CD4-positive, alpha-beta memory T cell (primary cell): ENCODE data around the gene TMEM95. TPM values are rescaled to one million over a fixed set of nuclear protein-coding genes. Genes with fewer than 3 reads are reported as not detected.
"Not testable (repeated sequence)": the region's sequence is repeated elsewhere in the genome, so short reads cannot be mapped to it uniquely, and the experiment has no call there.

ENCODE experiments used
- CTCF ChIA-PET: fragments of 350-600 bp; sonication (Branson Sonifier 250); formaldehyde crosslinking; loops from one replicate; lab custom pipeline; 2021; ENCODE audit warnings: inconsistent platforms; ENCODE audit not compliant: partially characterized antibody; lab: Charles Lee
- POLR2A ChIA-PET: fragments of 350-600 bp; sonication (Branson Sonifier 250); formaldehyde crosslinking; loops from one replicate; lab custom pipeline; 2021; ENCODE audit not compliant: partially characterized antibody; lab: Charles Lee
- DNase-seq, 5 donors: peaks; one replicate each; pipeline versions ENCODE4 v3.0.0 to v3.0.0-alpha.2; 2020 to 2022; ENCODE audit warnings: mixed read lengths in 1 of 5
- H3K27ac ChIP-seq: one replicate; pipeline ENCODE4 v1.7.0; 2013; ENCODE audit warnings: low read depth, low read length
- H3K27me3 ChIP-seq: 2 replicates; pipeline ENCODE4 v1.7.0; 2013; ENCODE audit warnings: mild to moderate bottlenecking, low read length, moderate library complexity; ENCODE audit not compliant: insufficient read depth
- H3K36me3 ChIP-seq: 2 replicates; pipeline ENCODE4 v1.7.0; 2013; ENCODE audit warnings: mild to moderate bottlenecking, low read length, moderate library complexity; ENCODE audit not compliant: insufficient read depth
- H3K4me1 ChIP-seq: 2 replicates; pipeline ENCODE4 v1.7.0; 2013; ENCODE audit warnings: mild to moderate bottlenecking, low read length, moderate library complexity; ENCODE audit not compliant: insufficient read depth
- H3K4me3 ChIP-seq, 2 donors: one replicate each; pipeline ENCODE4 v1.7.0; 2013; ENCODE audit warnings: low read length in 2 of 2, mild to moderate bottlenecking in 1 of 2
- H3K9me3 ChIP-seq, 2 donors: one replicate each; pipeline ENCODE4 v1.7.0; 2013; ENCODE audit warnings: low read length in 2 of 2, control low read depth in 1 of 2; ENCODE audit not compliant: control insufficient read depth in 1 of 2
- H3K27ac Mint-ChIP-seq, 7 donors: one replicate each; pipeline ENCODE4 v1.8.0; 2020 to 2021; ENCODE audit warnings: mixed read lengths in 7 of 7, mild to moderate bottlenecking in 6 of 7, inconsistent platforms in 3 of 7, moderate library complexity in 3 of 7
- H3K27me3 Mint-ChIP-seq, 2 donors: one replicate each; pipeline ENCODE4 v1.8.0; 2020 to 2021; ENCODE audit warnings: mixed read lengths in 2 of 2
- H3K36me3 Mint-ChIP-seq, 2 donors: one replicate each; pipeline ENCODE4 v1.8.0; 2020 to 2021; ENCODE audit warnings: mixed read lengths in 2 of 2, inconsistent platforms in 1 of 2, mild to moderate bottlenecking in 1 of 2
- H3K4me1 Mint-ChIP-seq, 4 donors: one replicate each; pipeline ENCODE4 v1.8.0; 2020 to 2021; ENCODE audit warnings: mixed read lengths in 4 of 4, mild to moderate bottlenecking in 1 of 4
- H3K4me3 Mint-ChIP-seq, 8 donors: one replicate each; pipeline ENCODE4 v1.8.0; 2020 to 2021; ENCODE audit warnings: mixed read lengths in 8 of 8, mild to moderate bottlenecking in 7 of 8, moderate library complexity in 6 of 8, inconsistent platforms in 3 of 8
- H3K9me3 Mint-ChIP-seq, 8 donors: one replicate each; pipeline ENCODE4 v1.8.0; 2020 to 2021; ENCODE audit warnings: mixed read lengths in 8 of 8, mild to moderate bottlenecking in 5 of 8, inconsistent platforms in 3 of 8, moderate library complexity in 1 of 8
- intact Hi-C: fragments of 100-400 bp; cut with micrococcal nuclease; formaldehyde crosslinking; loops from one replicate; pipeline ENCODE4 v1.15.1; 2023
- polyA plus RNA-seq, 2 donors: library from polyadenylated mRNA; unstranded; fragments of 300-500 nt; fragmentation: Illumina TruSeq; gene quantifications; one replicate each; pipeline ENCODE4 v1.2.3, GENCODE V29; 2021
- total RNA-seq, 2 experiments: library from RNA; stranded (reverse); gene quantifications; one replicate each; pipeline ENCODE4 v1.2.3, GENCODE V29; 2021

The TMEM95 gene
- total and polyA plus RNA-seq, 4 experiments from 2014 or later = not detected

DNA sequence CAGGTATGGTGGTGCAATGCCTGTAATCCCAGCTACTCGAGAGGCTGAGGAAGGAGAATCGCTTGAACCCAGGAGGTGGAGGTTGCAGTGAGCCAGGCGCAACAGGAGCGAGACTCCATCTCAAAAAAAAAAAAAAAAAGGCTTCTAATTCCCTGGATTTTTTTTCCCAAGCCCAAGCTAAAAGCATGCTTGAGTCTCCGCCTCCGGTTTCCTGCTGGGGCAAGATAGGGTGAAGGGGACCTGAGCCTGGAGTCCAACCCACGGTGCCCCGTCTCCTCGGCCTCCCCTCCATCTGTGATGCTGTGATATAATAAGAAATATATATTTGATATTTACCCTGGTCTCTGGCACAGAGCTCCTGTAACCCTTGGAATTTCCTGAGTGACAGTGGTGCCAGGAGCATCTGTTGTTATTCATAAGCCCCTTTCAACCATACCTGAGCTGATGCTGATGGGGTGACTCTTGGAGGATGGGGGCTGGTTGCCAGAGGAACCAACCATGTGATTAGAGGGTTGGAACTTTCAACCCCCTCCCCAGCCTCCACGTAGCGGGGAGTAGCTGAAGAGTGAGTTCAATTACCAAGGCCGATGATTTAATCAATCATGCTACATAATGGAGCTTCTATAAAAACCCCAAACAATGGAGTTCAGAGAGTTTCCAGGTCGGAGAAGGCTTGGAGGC is 13.1 kb downstream of the TMEM95 start:
- H3K4me3 Mint-ChIP-seq = no peak overlapping the region

GRCh38 chr17:7368599-7368994 is 13.6 kb downstream of the TMEM95 start:
- H3K9me3 ChIP-seq, H3K4me1 ChIP-seq, H3K36me3 Mint-ChIP-seq, H3K27ac Mint-ChIP-seq, intact Hi-C loops, H3K4me3 Mint-ChIP-seq, H3K27ac ChIP-seq, H3K4me3 ChIP-seq, H3K36me3 ChIP-seq, H3K9me3 Mint-ChIP-seq, H3K27me3 Mint-ChIP-seq, H3K27me3 ChIP-seq, DNase-seq, H3K4me1 Mint-ChIP-seq, POLR2A ChIA-PET: not testable (repeated sequence)
- CTCF ChIA-PET = interaction anchor here (1.6 to 2.4 kb wide), 2 partner anchors 12 to 13 kb away, joined by 3 to 10 read pairs; no protein-coding TSS in a partner anchor

More for the DNA sequence above, 13.1 kb downstream of the TMEM95 start:
- Mint-ChIP-seq H3K27me3 (peaks cover 4 to 6% of the 10 kb centered on the region in 2 donors), H3K27ac (peak overlapping the region in 1 of 7 donors; percentile 46), H3K4me1 (peaks cover 0 to 1% (median 0%) of the 10 kb centered on the region in 4 donors), H3K9me3 (no peaks in the 10 kb centered on the region), H3K36me3 (no peaks in the 10 kb centered on the region)
- no peak for DNase-seq
- Histone ChIP-seq H3K4me1 (no peaks in the 10 kb centered on the region), H3K4me3 (no peak overlapping the region), H3K9me3 (no peaks in the 10 kb centered on the region), H3K27me3 (no peaks in the 10 kb centered on the region), H3K27ac (no peak overlapping the region), H3K36me3 (no peaks in the 10 kb centered on the region)
- CTCF ChIA-PET = interaction anchor here (1.6 to 2.4 kb wide), 2 partner anchors 11 to 12 kb away, joined by 3 to 10 read pairs; no protein-coding TSS in a partner anchor
- intact Hi-C loops = no loop called here
- POLR2A ChIA-PET = no interaction called here

DNA sequence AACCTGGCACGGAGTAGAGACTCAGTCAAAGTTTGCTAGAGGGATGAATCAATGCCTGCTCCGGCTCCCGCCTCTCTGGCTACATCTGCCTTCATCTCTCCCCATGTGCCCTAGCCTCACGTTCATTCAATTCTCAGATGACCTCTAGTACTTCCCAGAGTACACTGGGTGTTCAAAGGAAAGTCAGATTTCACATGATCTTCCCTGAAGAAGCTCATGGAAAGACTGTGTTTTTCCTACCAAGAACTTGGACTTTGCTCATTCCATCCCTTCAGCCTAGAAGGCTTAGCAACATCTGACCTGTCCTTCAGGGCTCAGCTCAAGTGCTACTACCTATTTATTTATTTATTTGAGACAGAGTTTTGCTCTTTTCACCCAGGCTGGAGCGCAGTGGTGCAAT is 14.9 kb downstream of the TMEM95 start:
- H3K27me3 ChIP-seq = no peaks in the 10 kb centered on the region
- no peak overlapping the region for H3K4me3 Mint-ChIP-seq

DNA sequence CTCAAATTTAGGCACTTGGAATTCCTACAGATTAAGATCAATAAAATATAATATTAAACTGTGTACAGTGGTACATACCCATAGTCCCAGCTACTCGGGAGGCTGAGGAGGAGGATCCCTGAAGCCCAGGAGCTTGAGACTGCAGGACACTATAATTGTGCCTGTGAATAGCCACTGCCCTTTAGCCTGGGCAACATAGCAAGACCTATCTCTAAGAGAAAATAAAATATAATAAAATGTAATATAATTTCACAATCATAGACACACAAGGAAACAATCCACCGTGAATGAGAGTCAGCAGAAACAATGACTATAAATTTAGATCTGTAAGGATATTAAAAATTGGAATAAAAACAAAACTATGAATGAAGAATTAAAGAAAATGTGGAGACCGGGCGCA is 15.9 kb downstream of the TMEM95 start:
- no peak overlapping the region for H3K27ac Mint-ChIP-seq
- no peak overlapping the region for H3K27ac ChIP-seq

More for the DNA sequence above, 14.9 kb downstream of the TMEM95 start:
- H3K27me3 Mint-ChIP-seq = peaks cover 4 to 7% of the 10 kb centered on the region in 2 donors
- H3K27ac ChIP-seq = no peak overlapping the region
- intact Hi-C loops = no loop called here
- CTCF ChIA-PET = interaction anchor here (1.1 to 6.2 kb wide), 2 partner anchors 14 to 104 kb away, joined by 6 to 30 read pairs; partner anchors contain the start of gene TMEM95
- H3K27ac Mint-ChIP-seq = no peak overlapping the region
- H3K36me3 ChIP-seq = no peaks in the 10 kb centered on the region
- H3K9me3 ChIP-seq = no peaks in the 10 kb centered on the region
- no peaks in the 10 kb centered on the region for H3K4me1 ChIP-seq
- no peaks in the 10 kb centered on the region for H3K9me3 Mint-ChIP-seq
- POLR2A ChIA-PET = interaction anchor here (0.9 to 3.4 kb wide), 3 partner anchors 9 to 14 kb away, joined by 3 to 9 read pairs (median 5); no protein-coding TSS in a partner anchor
- no peak overlapping the region for H3K4me3 ChIP-seq
- DNase-seq = no peak
- peaks cover 0 to 1% (median 0%) of the 10 kb centered on the region in 4 donors for H3K4me1 Mint-ChIP-seq
- no peaks in the 10 kb centered on the region for H3K36me3 Mint-ChIP-seq

GRCh38 chr17:7374353-7374752 is 19.4 kb downstream of the TMEM95 start:
- no peak overlapping the region for H3K4me3 Mint-ChIP-seq
- no peaks in the 10 kb centered on the region for H3K36me3 ChIP-seq

More for the DNA sequence above, 15.9 kb downstream of the TMEM95 start:
- DNase-seq = no peak
- no peaks in the 10 kb centered on the region for H3K27me3 ChIP-seq
- Mint-ChIP-seq H3K9me3 (no peaks in the 10 kb centered on the region), H3K27me3 (peaks cover 4 to 6% of the 10 kb centered on the region in 2 donors), H3K36me3 (no peaks in the 10 kb centered on the region), H3K4me1 (no peaks in the 10 kb centered on the region), H3K4me3 (no peak overlapping the region)
- no peaks in the 10 kb centered on the region for H3K36me3 ChIP-seq
- ChIA-PET POLR2A (interaction anchor here (1.1 to 3.4 kb wide), 3 partner anchors 13 to 117 kb away, joined by 3 to 9 read pairs (median 4); no protein-coding TSS in a partner anchor), CTCF (interaction anchor here (0.7 to 6.2 kb wide), 3 partner anchors 9 to 15 kb away, joined by 3 to 30 read pairs (median 6); partner anchors contain the start of gene TMEM95)
- H3K9me3 ChIP-seq = no peaks in the 10 kb centered on the region
- H3K4me3 ChIP-seq = no peak overlapping the region
- intact Hi-C loops = no loop called here
- no peaks in the 10 kb centered on the region for H3K4me1 ChIP-seq

GRCh38 chr17:7379134-7379533 is 24.2 kb downstream of the TMEM95 start:
- no peak overlapping the region for H3K27ac ChIP-seq
- peak overlapping the region in 1 of 8 donors; percentile 26 for H3K4me3 Mint-ChIP-seq
- H3K27ac Mint-ChIP-seq = no peak overlapping the region
- H3K4me1 Mint-ChIP-seq = peaks cover 5 to 14% (median 8%) of the 10 kb centered on the region in 4 donors
- DNase-seq = no peak
- H3K9me3 ChIP-seq = no peaks in the 10 kb centered on the region
- H3K9me3 Mint-ChIP-seq = peaks cover 0 to 6% (median 0%) of the 10 kb centered on the region in 8 donors
- H3K27me3 ChIP-seq = peaks cover 9% of the 10 kb centered on the region
- ChIA-PET POLR2A (no interaction called here), CTCF (no interaction called here)
- H3K4me3 ChIP-seq = no peak overlapping the region
- intact Hi-C loops = no loop called here
- H3K27me3 Mint-ChIP-seq = peaks cover 29 to 42% of the 10 kb centered on the region in 2 donors
- H3K36me3 Mint-ChIP-seq = peaks cover 0 to 7% of the 10 kb centered on the region in 2 donors
- no peaks in the 10 kb centered on the region for H3K36me3 ChIP-seq
- peaks cover 9% of the 10 kb centered on the region for H3K4me1 ChIP-seq

More at GRCh38 chr17:7374353-7374752, 19.4 kb downstream of the TMEM95 start:
- Histone ChIP-seq H3K9me3 (no peaks in the 10 kb centered on the region), H3K27ac (no peak overlapping the region), H3K4me3 (no peak overlapping the region), H3K27me3 (no peaks in the 10 kb centered on the region), H3K4me1 (no peaks in the 10 kb centered on the region)
- peaks cover 7 to 16% of the 10 kb centered on the region in 2 donors for H3K27me3 Mint-ChIP-seq
- H3K4me1 Mint-ChIP-seq = no peaks in the 10 kb centered on the region
- DNase-seq = no peak
- H3K9me3 Mint-ChIP-seq = peaks cover 0 to 4% (median 0%) of the 10 kb centered on the region in 8 donors
- H3K36me3 Mint-ChIP-seq = peaks cover 0 to 4% of the 10 kb centered on the region in 2 donors
- CTCF ChIA-PET = interaction anchor here (6.2 kb wide), 1 partner anchor 19 kb away, joined by 30 read pairs; the partner anchor contains the start of gene TMEM95
- POLR2A ChIA-PET = interaction anchor here (0.8 to 1.3 kb wide), 2 partner anchors 10 to 19 kb away, joined by 3 to 4 read pairs; no protein-coding TSS in a partner anchor
- intact Hi-C loops = no loop called here
- H3K27ac Mint-ChIP-seq = no peak overlapping the region

GRCh38 chr17:7380321-7380720 is 25.4 kb downstream of the TMEM95 start:
- H3K27ac Mint-ChIP-seq = peak overlapping the region in 2 of 7 donors; percentile 58 to 75
- Histone ChIP-seq H3K4me3 (no peak overlapping the region), H3K4me1 (peaks cover 16% of the 10 kb centered on the region), H3K27me3 (peaks cover 9% of the 10 kb centered on the region), H3K27ac (no peak overlapping the region), H3K9me3 (no peaks in the 10 kb centered on the region), H3K36me3 (no peaks in the 10 kb centered on the region)
- H3K36me3 Mint-ChIP-seq = peaks cover 3 to 7% of the 10 kb centered on the region in 2 donors
- intact Hi-C loops = no loop called here
- CTCF ChIA-PET = interaction anchor here (1.0 to 3.0 kb wide), 2 partner anchors 9 to 56 kb away, joined by 3 to 14 read pairs; partner anchors contain the start of gene TMEM102
- peak overlapping the region in 2 of 8 donors; percentile 4 to 51 for H3K4me3 Mint-ChIP-seq
- peaks cover 0 to 6% (median 0%) of the 10 kb centered on the region in 8 donors for H3K9me3 Mint-ChIP-seq
- H3K4me1 Mint-ChIP-seq = peaks cover 8 to 23% (median 13%) of the 10 kb centered on the region in 4 donors
- H3K27me3 Mint-ChIP-seq = peaks cover 29 to 40% of the 10 kb centered on the region in 2 donors
- POLR2A ChIA-PET = interaction anchor here (1.3 to 1.4 kb wide), 2 partner anchors 9 to 14 kb away, joined by 3 read pairs; partner anchors contain the start of gene PLSCR3
- no peak for DNase-seq
